Stimulated activated CD4-positive, alpha-beta T cell treated with anti-CD3 and anti-CD28 coated beads, Interleukin-2, amount 100 ng/mL, for 24 hours (primary cell): Measurements from ENCODE around the gene DEGS2.
"Not testable (repeated sequence)": the region's sequence is repeated elsewhere in the genome, so short reads cannot be mapped to it uniquely, and the experiment has no call there.

Source experiments
- DNase-seq, 2 donors: peaks; one replicate each; pipeline ENCODE4 v3.0.0-alpha.2; 2020

Gene DEGS2

DNA sequence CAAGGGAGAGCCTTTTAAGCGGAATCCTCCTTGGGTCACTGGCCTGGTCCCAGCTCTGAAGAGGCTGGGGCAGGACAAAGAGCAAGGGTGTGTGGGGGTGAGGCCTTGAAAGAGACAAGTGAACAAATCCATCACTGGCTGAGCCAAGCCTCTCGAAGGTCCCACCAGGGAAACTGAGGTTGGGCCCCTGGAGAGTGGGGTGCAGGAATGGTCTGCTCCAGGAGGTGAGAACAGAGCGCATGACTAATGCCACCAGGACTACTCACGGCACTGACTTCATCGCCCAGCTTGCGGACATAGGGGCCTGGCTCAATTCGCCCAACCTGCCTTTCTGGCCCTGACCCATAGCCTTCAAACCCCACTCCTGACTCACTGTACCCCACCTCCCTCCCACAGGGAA is 19.2 kb upstream of the DEGS2 start:
- DNase-seq: no peak

DNA sequence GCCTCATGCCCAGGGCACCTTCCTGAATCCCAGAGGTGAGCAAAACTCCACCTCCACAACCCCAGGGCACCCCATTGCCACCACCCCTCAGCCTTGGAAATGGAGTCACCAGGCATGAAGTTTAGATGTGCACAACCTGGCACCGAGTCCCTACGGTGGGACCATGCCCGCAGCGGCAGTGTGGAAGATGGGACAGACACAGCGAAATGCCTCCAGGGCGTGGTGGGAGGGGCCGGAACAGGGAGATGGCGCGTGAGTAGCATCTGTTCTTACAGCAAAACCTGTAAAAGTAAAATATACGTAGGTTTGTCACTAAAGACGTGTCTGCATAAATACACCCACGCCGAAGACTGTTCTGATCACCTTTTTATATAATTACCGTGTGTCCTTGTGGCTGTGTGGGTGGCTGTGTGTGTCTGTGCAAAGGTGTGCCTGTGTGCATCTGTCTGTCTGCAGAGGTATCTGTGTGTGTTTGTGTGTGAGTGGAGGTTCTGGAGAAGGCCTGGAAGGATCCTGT is 17.4 kb upstream of the DEGS2 start:
- DNase-seq: no peak

DNA sequence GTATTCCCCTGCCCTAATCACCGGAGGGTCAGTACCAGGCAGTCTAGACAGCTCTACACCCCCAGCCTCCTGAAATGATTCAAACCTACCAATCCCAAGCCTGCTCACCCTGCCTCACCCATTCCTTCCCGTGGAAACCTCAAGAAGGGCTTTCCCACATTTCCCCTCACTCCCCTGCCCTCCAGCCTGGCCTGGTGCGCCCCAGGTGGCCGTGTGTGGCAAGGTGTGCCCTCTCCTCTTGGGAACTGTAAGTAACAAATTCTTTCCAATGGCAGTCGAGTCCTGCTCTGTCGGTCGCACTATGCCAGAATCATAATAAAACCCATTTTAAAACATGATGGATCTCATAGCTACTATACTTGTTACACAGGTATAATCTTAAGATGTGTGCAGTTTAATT is 13.9 kb upstream of the DEGS2 start:
- DNase-seq: no peak

DNA sequence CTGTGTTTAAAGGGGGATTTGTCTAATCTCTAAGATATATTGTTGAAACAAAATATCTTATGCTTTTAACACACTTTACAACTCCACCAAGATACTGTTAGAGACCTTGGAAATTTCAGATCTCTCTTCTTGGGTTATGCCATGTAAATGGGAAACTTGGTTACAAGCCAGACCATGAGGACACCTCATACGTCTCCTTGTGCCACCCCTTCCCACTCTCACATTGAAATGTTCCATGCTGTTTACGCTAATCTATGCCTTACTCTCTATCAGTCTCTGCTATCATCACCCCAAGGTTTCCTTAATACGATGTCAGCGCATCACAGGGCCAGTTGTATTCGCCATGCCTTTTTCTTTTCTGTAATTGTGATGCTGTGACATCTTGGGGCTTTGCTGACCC is 13.4 kb upstream of the DEGS2 start:
- DNase-seq: no peak

DNA sequence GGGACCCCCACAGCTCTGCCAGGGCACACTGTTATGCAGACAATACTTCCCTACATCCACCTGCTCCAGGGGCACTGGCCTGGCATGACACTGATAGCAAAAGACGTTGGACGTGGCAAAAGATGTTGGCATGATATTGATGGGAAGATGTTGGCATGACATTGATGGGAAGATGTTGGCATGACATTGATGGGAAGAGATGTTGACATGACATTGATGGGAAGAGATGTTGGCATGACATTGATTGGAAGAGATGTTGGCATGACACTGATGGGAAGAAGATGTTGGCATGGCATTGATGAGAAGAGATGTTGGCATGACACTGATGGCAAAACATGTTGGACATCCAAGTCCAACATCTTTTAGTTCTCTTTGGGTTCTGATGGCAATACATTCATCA is 11.4 kb upstream of the DEGS2 start:
- no peak for DNase-seq

DNA sequence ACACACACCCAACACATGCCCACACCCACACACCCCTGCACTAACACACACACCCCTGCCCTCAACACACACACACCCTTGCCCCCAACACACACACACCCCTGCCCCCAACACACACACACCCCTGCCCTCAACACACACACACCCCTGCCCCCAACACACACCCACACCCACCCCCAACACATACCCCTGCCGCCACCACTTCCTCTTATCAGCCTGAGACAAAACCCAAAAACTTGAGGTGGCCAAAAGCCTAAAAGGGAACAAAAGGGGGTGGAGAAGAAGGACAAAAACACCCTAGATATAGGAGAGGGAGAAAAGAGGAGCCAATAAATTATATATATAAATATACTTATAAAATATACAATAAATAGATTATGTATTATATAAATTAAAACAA is 9.1 kb upstream of the DEGS2 start:
- DNase-seq: no peak

DNA sequence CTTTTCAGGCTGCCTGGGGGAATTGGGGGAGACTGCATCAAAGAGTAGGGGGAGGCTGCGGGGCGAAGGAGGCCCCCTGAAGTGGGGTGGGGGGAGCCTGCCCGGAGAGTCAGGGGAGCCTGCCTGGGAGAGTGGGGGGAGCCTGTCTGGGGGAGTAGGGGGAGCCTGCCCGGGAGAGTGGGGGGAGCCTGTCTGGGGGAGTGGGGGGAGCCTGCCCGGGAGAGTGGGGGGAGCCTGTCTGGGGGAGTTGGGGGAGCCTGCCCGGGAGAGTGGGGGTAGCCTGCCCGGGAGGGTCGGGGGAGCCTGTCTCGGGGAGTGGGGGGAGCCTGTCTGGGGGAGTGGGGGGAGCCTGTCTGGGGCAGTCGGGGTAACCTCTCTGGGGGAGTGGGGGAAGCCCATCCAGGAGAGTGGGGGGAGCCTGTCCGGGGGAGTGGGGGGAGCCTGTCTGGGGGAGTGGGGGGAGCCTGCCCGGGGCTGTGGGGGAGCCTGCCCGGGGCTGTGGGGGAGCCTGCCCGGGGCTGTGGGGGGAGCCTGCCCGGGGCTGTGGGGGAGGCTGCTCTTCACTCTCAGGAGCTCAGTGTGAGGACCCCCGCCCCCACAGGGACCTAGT is 6.5 kb upstream of the DEGS2 start:
- no peak for DNase-seq

DNA sequence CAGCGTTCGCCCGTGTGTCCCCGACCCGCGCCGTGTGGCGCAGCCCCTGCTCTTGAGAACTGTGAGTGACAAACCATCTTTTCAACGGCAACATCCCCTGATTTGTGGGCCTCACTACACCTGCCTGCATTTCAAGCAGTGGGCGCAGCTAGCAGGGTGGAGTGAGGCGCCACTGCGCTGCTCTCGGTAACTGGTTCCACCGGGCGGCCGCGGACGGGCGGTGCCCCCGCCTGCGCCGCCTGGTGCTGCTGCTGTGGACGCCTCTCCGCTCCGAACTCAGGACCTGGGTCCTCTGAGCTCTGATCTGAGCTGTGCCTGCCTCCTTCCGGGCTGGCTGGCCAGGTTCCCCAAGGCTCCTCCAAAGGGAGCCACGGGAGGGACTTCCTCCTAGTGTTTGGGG is 5.9 kb upstream of the DEGS2 start:
- no peak for DNase-seq

DNA sequence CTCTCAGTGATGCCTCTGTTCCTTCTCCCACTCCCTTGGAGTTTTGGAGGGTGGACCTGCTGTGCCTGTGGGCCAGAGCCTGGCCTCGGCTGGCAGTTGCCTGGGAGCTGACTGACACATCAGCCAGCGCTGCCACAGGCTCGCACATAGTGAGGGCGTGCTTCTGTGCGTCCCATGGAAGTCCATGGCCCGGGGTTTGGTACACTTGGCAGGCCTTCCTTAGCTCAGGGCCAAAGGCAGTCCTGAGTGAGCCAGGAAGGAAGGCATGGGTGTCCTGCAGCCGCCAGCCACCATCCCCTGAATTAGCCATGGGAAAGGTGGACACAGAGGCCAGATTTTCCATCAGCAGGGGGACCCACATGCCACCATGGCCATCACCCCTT is 1.1 kb upstream of the DEGS2 start:
- no peak for DNase-seq

DNA sequence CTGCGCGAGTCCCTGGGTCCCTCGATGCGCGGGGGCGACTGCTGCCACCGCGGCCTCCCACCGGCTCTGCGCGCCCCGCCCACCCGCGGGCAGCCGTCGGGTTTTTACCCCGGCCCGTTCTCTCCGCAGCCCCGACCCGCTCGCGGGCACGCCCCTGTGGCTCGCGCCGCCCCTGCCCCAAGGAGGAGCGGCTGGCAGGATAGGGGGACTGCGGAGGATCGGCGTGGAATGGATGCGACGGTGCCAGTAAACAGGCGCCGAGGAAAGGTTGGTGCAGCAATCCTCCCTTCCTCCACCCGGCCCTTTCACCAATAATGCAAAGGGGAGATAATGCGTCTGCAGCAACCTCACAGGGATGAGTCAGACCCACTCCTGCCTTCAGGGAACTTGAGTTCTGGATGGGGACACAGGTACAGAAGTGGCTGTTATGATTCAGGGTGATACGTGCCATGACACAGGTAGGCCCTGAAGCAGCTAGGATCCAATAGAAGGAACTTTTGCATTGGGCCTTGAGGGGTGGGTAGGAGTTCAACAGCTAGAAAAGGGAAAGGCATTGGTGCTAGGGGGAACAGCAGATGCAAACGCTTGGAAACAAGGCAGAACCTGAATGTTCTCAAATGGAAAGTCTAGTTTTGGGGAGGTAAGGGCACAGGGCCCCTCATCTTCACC is 554 bp upstream of the DEGS2 start:
- DNase-seq: no peak

DNA sequence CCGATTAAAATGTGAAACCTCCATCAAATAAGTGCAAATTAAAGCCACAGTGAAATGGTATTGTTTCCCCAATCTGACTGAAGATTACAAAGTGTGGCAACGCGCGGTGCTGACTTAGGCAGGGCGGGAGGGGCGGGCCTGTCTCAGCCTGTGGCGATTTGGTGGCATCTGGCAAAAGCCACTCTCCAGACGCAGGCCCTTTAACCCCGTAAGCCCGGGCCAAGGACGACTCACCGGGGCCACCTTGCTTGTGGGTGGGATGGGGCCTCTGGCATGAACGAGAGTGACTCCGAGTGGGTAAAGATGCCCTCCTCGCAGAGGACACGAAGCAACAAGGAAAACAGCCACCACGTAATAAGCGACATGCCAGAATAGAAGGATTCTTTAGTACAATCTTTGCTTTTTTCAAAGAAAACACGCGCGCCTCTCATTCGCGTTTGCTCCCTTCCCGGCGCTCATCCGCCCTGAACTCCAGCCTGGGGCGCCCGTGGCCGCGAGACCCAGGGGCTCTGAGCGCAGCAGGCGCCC is 815 bp downstream of the DEGS2 start:
- no peak for DNase-seq

DNA sequence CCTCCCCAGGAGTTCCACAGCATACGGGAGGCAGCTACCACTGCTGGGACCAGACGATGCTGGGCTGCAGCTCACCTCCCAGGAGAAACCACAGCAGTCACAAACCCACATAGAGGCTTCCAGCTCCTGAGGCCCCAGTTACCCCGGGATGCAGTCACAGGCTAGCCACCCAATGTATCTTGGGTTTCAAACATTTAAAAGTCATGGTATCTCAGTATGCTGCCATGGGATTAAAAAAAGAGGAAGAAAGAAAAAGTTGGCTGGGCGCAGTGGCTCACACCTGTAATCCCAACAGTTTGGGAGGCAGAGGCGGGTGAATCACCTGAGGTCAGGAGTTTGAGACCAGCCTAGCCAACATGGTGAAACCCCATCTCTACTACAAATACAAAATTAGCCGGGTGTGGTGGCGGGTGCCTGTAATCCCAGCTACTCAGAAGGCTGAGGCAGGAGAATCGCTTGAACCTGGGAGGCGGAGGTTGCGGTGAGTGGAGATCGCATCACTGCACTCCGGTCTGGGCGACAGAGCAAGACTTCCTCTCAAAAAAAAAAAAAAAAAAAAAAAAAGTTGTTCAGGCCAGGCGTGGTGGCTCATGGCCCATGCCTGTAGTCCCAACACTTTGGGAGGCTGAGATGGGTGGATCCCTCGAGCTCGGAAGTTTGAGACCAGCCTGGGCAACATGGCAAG is 1.8 kb downstream of the DEGS2 start:
- not testable (repeated sequence) for DNase-seq

DNA sequence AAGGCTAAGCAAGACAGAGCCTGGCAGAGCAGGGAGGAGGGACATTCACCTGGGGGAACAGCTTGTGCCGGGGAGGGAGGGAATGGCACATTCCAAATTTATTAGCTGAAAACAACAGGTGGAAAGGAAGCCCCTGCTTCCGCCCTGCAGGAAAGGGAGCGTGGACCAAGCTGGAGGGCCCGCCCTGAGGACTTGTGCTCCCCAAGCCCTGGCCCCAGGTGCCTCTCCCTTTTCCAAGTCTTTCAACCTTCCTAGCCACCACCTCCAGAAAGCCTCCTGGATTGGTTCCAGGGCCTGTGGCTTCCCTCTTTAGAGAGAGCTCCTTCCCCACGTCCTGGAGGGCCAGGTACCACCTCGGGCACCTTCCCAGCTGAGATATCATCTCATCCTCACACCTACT is 2.7 kb downstream of the DEGS2 start:
- no peak for DNase-seq

DNA sequence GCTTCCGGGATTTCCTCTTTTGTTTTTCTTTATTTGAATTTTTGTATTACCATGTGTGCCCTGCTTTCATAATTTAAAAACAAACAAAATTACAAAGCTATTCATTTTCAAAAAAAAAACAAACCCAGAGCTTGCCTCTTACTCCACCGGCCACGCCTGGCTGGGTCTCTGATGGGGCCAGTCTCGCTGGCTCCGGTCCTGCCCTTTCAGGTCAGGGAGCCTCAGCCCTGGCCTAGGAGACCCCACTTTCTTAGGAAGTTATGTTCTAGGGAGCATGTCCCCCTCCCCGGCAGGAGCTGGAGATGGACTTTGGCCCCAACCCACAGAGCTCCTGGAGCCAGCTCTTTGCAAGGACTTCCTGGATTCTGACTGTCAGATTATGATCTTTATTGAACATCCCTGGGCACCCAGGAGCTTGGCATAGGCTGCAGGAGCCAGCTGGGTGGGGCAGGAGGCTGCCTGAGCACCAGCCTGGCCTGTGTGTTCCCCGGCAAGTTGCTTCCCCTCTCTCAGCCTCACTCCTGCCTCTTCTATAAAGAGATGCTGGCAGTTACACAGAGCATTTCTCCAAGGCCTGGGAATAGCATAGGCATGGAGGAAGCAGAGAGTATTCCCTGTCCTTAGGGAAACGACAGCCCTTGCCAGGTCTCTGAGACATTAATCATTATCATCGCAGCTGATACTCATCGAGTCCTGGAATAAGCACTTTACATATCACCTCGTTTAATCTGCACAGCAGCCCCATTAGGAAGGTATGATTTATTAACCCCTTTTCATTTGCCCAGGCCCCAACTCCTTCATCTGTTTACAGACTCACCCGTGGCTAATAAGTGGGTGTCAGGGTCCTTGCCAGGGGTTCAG is 3.5 kb downstream of the DEGS2 start:
- no peak for DNase-seq

DNA sequence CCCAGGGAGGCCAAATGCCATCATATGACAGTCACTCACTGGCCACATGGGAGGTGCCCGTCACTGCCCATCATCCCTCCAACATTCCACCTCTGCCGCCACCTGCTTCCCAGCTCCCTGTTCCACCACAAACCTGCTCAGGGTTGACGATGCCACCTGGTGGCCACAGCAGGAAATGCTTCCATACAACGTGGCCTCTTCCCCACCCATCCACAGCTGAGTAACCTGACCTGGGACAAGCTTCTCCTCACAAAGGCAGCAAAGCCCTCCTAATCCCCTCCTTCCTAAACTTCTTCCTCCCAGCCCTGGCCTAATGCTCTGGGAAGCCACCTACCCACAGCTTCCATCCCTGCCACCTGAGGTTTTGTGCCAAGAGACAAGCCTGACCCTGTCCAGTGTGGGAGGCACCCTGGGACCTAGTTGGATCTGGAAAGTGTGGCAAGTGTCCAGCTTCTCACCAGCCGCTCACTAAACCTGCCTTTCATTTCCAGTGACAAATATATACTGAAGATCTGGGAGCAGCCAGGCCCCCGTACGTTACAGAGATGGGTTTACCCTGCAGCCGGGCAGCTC is 4.3 kb downstream of the DEGS2 start:
- DNase-seq: peak; percentile 38 to 60

DNA sequence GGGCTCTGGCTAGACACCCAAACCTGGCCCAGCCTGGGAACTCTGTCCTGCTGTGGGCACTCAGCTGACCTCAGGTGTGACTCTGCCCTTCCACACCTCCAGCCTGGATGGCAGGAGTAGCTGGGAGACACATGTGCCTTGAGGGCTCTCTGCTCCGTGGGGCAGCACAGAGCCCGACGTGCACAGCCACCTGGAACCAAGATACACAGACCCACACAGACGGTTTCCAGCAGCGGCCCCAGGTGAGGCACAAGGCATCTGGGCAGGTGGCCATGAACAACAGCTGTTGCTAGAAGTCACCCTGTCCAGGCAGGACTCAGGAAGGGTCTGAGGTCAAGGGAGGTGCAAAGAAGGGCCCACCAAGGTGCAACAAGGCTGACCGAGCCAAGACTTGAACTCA is 5.9 kb downstream of the DEGS2 start:
- DNase-seq: no peak

DNA sequence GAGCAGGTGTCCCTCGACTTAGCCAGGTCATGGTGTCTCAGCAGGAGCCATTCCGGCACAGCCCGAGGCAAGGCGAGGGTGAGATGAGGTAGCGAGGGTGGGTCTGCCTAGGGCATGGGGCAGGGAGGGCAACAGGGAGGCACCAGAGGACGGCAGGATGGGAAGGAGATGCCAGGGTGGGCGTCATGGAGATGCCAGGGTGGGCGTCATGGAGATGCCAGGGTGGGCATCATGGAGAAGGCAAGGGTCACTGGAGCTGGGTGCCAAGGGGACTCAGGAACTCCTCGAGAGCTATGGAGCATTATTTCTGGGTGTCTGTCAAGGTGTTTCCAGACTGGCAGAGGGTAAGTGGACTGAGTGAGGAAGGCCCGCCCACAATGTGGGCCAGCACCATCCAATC is 7.4 kb downstream of the DEGS2 start:
- no peak for DNase-seq

DNA sequence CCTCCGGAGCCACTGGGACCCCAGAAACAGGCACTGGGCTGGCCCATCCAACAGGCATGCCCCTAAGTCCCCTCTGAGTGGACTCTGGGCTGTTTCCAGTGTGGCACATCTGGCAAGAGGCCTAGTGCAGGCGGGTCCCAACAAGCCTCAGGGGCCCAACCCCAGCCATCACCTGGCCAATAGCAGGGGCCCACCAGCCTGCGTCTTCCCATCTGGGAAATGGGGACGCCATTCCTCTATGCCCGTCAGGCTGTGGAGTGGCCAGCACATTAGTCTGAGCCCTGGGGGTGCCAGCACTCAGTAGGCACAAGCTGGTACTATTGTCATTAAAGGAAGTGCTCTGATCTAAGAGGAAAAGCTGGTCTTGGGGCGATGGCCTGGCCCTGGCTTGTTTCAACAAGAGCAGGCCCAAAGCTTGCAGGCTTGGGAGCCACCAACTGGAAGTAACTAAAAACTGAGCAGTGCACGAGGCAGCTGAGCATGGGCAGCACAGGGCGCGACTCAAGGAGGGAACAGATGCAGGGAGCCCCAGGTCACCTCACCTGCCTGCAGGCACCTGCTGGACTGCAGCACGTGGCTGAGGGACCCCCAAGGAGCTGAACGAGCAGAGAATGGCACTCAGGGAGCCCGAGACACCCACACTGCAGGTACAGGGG is 8.4 kb downstream of the DEGS2 start:
- no peak for DNase-seq

DNA sequence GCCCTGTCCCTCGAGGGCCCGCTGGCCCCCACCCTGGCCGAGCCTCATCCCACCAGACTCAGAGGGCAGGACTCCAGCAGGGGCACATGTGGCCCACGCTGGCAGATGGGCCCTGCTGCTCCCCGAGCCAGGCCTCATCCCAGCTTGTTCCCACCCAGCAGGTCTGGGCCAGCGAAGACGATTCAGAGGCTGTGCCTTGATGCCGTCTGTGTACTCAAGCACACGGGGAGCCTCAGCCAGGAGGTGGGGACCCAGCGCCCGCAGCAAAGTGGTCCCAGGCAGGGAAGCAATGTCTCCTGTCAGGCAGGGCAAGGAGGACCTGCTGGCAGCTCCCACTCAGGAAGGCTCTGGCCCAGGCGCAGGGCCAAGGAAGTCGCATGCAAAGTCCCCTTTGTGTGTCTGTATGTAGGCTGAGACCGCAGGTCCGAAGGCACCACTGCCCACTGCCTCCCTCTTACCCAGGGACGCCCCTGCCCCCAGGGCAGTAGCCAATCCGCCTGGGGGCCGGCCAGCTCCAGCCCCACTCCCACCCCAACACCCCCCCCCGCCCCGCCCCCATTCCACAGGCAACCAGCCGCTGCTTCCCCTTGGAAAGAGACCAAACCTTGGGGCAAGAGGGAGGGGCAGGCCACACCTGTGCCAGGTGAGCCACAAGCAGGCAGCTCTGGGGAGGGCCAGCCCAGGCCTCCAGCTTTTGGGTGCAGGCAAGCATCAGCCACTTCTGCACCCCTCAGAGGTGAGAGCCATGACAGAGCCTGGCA is 9.4 kb downstream of the DEGS2 start:
- no peak for DNase-seq

DNA sequence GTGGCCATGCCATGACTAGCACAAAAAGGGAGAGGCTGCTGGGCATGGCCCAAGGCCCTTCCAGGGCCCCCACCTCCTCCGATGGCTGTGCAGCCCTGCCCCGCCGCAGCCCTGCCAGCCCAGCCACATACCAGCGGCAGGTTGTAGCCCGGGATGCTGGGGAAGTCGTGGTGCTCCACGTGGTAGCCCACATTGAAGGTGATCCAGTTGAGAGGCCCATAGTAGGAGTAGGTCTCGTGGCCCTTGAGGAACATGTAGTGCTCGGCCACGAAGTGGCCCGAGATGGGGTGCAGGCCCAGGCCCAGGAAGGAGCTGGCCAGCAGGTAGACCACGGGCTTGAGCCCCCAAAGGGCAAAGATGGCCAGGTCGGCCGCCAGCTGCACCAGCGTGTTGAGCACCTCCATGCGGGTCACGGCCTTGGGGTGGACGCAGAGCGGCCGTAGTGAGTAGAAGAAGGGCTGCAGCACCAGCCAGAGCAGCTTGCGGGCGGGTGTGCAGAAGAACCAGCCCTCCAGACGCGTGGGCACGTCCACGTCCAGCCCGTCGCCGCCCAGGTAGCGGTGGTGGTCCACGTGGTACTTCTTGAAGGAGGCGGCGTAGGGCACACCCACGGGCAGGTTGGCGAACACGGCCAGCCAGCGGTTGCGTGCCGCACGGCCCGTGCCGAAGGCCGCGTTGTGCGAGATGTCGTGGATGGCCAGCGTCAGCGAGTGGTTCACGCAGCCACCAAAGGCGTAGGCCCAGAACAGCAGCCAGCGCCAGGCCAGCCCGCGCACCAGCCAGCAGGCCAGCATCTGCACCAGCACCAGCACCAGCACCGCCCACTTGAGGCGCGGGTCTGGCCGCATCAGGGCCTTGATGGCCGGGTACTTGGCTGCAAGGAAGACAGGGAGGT is 10.4 kb downstream of the DEGS2 start:
- DNase-seq: no peak
